H1 (cell line): Measurements from ENCODE around the gene PROP1. TPM values are rescaled to one million over a fixed set of nuclear protein-coding genes. Genes with fewer than 3 reads are reported as not detected.

ENCODE experiments used
- CTCF ChIA-PET: fragments of 300-600 bp; sonication (Branson Sonifier 250); formaldehyde crosslinking; loops from one replicate; lab custom pipeline; 2021; ENCODE audit not compliant: partially characterized antibody; lab: Charles Lee
- POLR2A ChIA-PET: fragments of 300-600 bp; sonication (Branson Sonifier 250); formaldehyde crosslinking; loops from one replicate; lab custom pipeline; 2021; ENCODE audit warnings: inconsistent platforms; ENCODE audit not compliant: partially characterized antibody; lab: Charles Lee
- DNase-seq, 2 experiments: peaks; one replicate each; pipeline versions ENCODE4 v3.0.0 to v3.0.0-alpha.2; 2010 to 2022; ENCODE audit warnings: low spot score in 2 of 2, low read depth in 1 of 2, mixed read lengths in 1 of 2
- FAIRE-seq: peaks from 2 replicates; lab custom pipeline; 2011; peaks lifted over from hg19 to GRCh38; lab: Jason Lieb, UNC
- H2AFZ ChIP-seq: 2 replicates; pipeline ENCODE4 v1.8.1; 2012; ENCODE audit warnings: low read length, inconsistent platforms
- H2AK5ac ChIP-seq: 2 replicates; pipeline ENCODE4 v1.6.1; 2013; ENCODE audit warnings: low read depth, low read length
- H2BK120ac ChIP-seq: replicated peaks from 2 replicates; pipeline ENCODE3; 2013; ENCODE audit warnings: low read depth, low read length, inconsistent platforms
- H2BK12ac ChIP-seq: 2 replicates; pipeline ENCODE4 v1.6.1; 2013; ENCODE audit warnings: low read depth, low read length
- H2BK15ac ChIP-seq: 2 replicates; pipeline ENCODE4 v1.6.1; 2013; ENCODE audit warnings: low read length
- H2BK20ac ChIP-seq: 2 replicates; pipeline ENCODE4 v1.6.1; 2013; ENCODE audit warnings: low read length
- H2BK5ac ChIP-seq: 2 replicates; pipeline ENCODE4 v1.6.1; 2013; ENCODE audit warnings: low read depth, low read length
- H3K14ac ChIP-seq: 2 replicates; pipeline ENCODE4 v1.6.1; 2013; ENCODE audit warnings: inconsistent platforms; ENCODE audit not compliant: insufficient read length
- H3K18ac ChIP-seq: 2 replicates; pipeline ENCODE4 v1.6.1; 2013; ENCODE audit warnings: low read length; ENCODE audit errors: extremely low read depth
- H3K23ac ChIP-seq: 2 replicates; pipeline ENCODE4 v1.6.1; 2013; ENCODE audit warnings: inconsistent platforms; ENCODE audit not compliant: insufficient read length
- H3K23me2 ChIP-seq: 2 replicates; pipeline ENCODE4 v1.6.1; 2013; ENCODE audit warnings: low read depth, low read length
- H3K27ac ChIP-seq: 2 replicates; pipeline ENCODE4 v1.6.1; 2011; ENCODE audit warnings: low read depth, low read length, inconsistent platforms
- H3K27me3 ChIP-seq, 4 experiments: replicated peaks in 1 of 4; 1 replicate in 1 of 4; 2 replicates in 3 of 4; pipeline versions ENCODE4 v1.6.1 to v1.8.1; 2011 to 2013; ENCODE audit warnings: low read length in 3 of 4, mild to moderate bottlenecking in 3 of 4, inconsistent platforms in 2 of 4, mixed read lengths in 2 of 4, moderate library complexity in 1 of 4; ENCODE audit not compliant: control insufficient read depth in 3 of 4, insufficient read depth in 3 of 4; ENCODE audit errors: extremely low read depth in 1 of 4
- H3K36me3 ChIP-seq, 4 experiments: 2 replicates each; pipeline versions ENCODE4 v1.6.1 to v1.8.1; 2011 to 2013; ENCODE audit warnings: mild to moderate bottlenecking in 4 of 4, low read length in 3 of 4, moderate library complexity in 2 of 4, control low read depth in 1 of 4, inconsistent platforms in 1 of 4; ENCODE audit not compliant: insufficient read depth in 4 of 4, control insufficient read depth in 2 of 4
- H3K4ac ChIP-seq: replicated peaks from 2 replicates; pipeline ENCODE3; 2013; ENCODE audit warnings: low read length, low read depth, mixed read lengths, inconsistent platforms; ENCODE audit not compliant: insufficient read length
- H3K4me1 ChIP-seq, 4 experiments: replicated peaks in 1 of 4; 1 replicate in 1 of 4; 2 replicates in 3 of 4; pipeline versions ENCODE4 v1.6.1 to v1.8.1; 2011 to 2013; ENCODE audit warnings: low read length in 3 of 4, inconsistent platforms in 2 of 4, mixed read lengths in 1 of 4; ENCODE audit not compliant: insufficient read depth in 4 of 4, control insufficient read depth in 3 of 4
- H3K4me2 ChIP-seq, 2 experiments: 2 replicates each; pipeline versions ENCODE4 v1.6.1 to v1.8.1; 2011 to 2013; ENCODE audit warnings: low read depth in 2 of 2, low read length in 2 of 2, control low read depth in 1 of 2, inconsistent platforms in 1 of 2, mild to moderate bottlenecking in 1 of 2; ENCODE audit not compliant: insufficient read depth in 1 of 2
- H3K4me3 ChIP-seq, 4 experiments: fragments of 200-600, 300-600 bp in 1 of 4; sonication (generic), shearing (Covaris generic), sonication (Bioruptor Twin) in 1 of 4; 2 replicates each; pipeline versions ENCODE4 v1.5.1 to v1.8.1; 2011 to 2016; ENCODE audit warnings: low read length in 4 of 4, low read depth in 3 of 4, control low read depth in 2 of 4, inconsistent platforms in 2 of 4, mild to moderate bottlenecking in 2 of 4, mixed read lengths in 1 of 4, moderate library complexity in 1 of 4; ENCODE audit not compliant: insufficient read depth in 2 of 4; ENCODE audit errors: extremely low read depth in 1 of 4
- H3K56ac ChIP-seq: replicated peaks from 2 replicates; pipeline ENCODE3; 2013; ENCODE audit warnings: low read depth, mild to moderate bottlenecking, mixed read lengths, low read length, inconsistent platforms; ENCODE audit not compliant: insufficient read length
- H3K79me1 ChIP-seq: 2 replicates; pipeline ENCODE4 v1.6.1; 2013; ENCODE audit warnings: low read depth, low read length, control low read depth
- H3K79me2 ChIP-seq, 2 experiments: 2 replicates each; pipeline versions ENCODE4 v1.6.1 to v1.8.1; 2012 to 2013; ENCODE audit warnings: low read length in 2 of 2, mild to moderate bottlenecking in 2 of 2, inconsistent platforms in 1 of 2; ENCODE audit not compliant: insufficient read depth in 2 of 2, control insufficient read depth in 1 of 2
- H3K9ac ChIP-seq, 4 experiments: replicated peaks in 1 of 4; 1 replicate in 1 of 4; 2 replicates in 3 of 4; pipeline versions ENCODE4 v1.6.1 to v1.8.1; 2011 to 2013; ENCODE audit warnings: low read depth in 3 of 4, low read length in 3 of 4, control low read depth in 2 of 4, mild to moderate bottlenecking in 2 of 4, moderate library complexity in 2 of 4, inconsistent platforms in 1 of 4; ENCODE audit errors: extremely low read depth in 1 of 4
- H3K9me3 ChIP-seq, 2 experiments: 2 replicates each; pipeline versions ENCODE4 v1.6.1 to v1.8.1; 2012 to 2013; ENCODE audit warnings: mild to moderate bottlenecking in 2 of 2, moderate library complexity in 2 of 2, control low read depth in 1 of 2, inconsistent platforms in 1 of 2, low read depth in 1 of 2, low read length in 1 of 2, mixed read lengths in 1 of 2; ENCODE audit not compliant: insufficient read depth in 2 of 2
- H4K20me1 ChIP-seq, 2 experiments: replicated peaks in 1 of 2; 2 replicates each; pipeline versions ENCODE3 to v1.8.1; 2011 to 2013; ENCODE audit warnings: inconsistent platforms in 2 of 2, low read length in 2 of 2, mild to moderate bottlenecking in 1 of 2; ENCODE audit not compliant: insufficient read depth in 2 of 2, control insufficient read depth in 1 of 2
- H4K5ac ChIP-seq: 2 replicates; pipeline ENCODE4 v1.6.1; 2013; ENCODE audit warnings: low read length, low read depth, mixed read lengths, inconsistent platforms; ENCODE audit not compliant: insufficient read length
- H4K8ac ChIP-seq: 2 replicates; pipeline ENCODE4 v1.8.0; 2013; ENCODE audit warnings: mild to moderate bottlenecking, moderate library complexity, low read length, inconsistent platforms; ENCODE audit not compliant: insufficient read depth; ENCODE audit errors: extremely low read depth
- H4K91ac ChIP-seq: replicated peaks from 2 replicates; pipeline ENCODE3; 2013; ENCODE audit warnings: low read length, mixed read lengths, inconsistent platforms; ENCODE audit not compliant: insufficient read length
- CHD1 ChIP-seq: IDR thresholded peaks from 2 replicates; pipeline ENCODE4 v1.6.1; 2012; ENCODE audit warnings: low read depth, low read length, improper control_type of control experiment
- NRF1 ChIP-seq: IDR thresholded peaks from 2 replicates; pipeline ENCODE4 v1.6.1; 2011; ENCODE audit warnings: mild to moderate bottlenecking, low read depth, low read length, improper control_type of control experiment
- POLR2A ChIP-seq, 2 experiments: IDR thresholded peaks; 1 replicate in 1 of 2; 2 replicates in 1 of 2; pipeline ENCODE4 v1.6.1; 2011; ENCODE audit warnings: low read depth in 2 of 2, low read length in 2 of 2, mild to moderate bottlenecking in 2 of 2; ENCODE audit errors: control extremely low read depth in 1 of 2
- SIN3A ChIP-seq, 2 experiments: IDR thresholded peaks in 1 of 2; conservative IDR thresholded peaks in 1 of 2; 2 replicates each; pipeline ENCODE4 v1.6.1; 2011 to 2012; ENCODE audit warnings: low read length in 2 of 2, improper control_type of control experiment in 1 of 2, low read depth in 1 of 2, mild to moderate bottlenecking in 1 of 2
- SIRT6 ChIP-seq: IDR thresholded peaks from one replicate; pipeline ENCODE4 v1.7.1; 2012; ENCODE audit warnings: low read length, inconsistent platforms
- SP4 ChIP-seq: IDR thresholded peaks from 2 replicates; pipeline ENCODE4 v1.6.1; 2012; ENCODE audit warnings: low read length, inconsistent platforms
- SUZ12 ChIP-seq: fragments of 200-600 bp; sonication (generic); IDR thresholded peaks from 2 replicates; pipeline ENCODE4 v1.6.1; 2012; ENCODE audit warnings: mild to moderate bottlenecking, inconsistent platforms, low read length, moderate library complexity, mixed read lengths
- TAF1 ChIP-seq: IDR thresholded peaks from 2 replicates; pipeline ENCODE4 v1.6.1; 2011; ENCODE audit warnings: mild to moderate bottlenecking, low read depth, low read length
- WGBS, 2 experiments: shearing (Covaris generic) in 1 of 2; methylation state at CpG; one replicate each; pipeline versions ENCODE4 v1.1.6 to v1.1.7; 2013 to 2015; ENCODE audit warnings: low lambda C conversion rate in 2 of 2, mixed read lengths in 2 of 2, inconsistent platforms in 1 of 2, low coverage in 1 of 2, missing lambda C conversion rate in 1 of 2; ENCODE audit not compliant: insufficient replicate concordance in 2 of 2, insufficient coverage in 1 of 2, insufficient read length in 1 of 2; ENCODE audit errors: extremely low coverage in 1 of 2, missing lambda C conversion rate in 1 of 2; 5-methylcytosine and 5-hydroxymethylcytosine counted together
- polyA plus RNA-seq, 7 experiments: library from polyadenylated mRNA; depleted of rRNA in 3 of 7; stranded (reverse) in 5 of 7; unstranded in 2 of 7; fragments of >200 nt in 5 of 7; fragments of 200-250 nt in 2 of 7; gene quantifications; 1 replicate in 5 of 7; 2 replicates in 1 of 7; 4 replicates in 1 of 7; pipeline versions ENCODE4 v1.2.1 to v1.2.3, GENCODE V29; 2011 to 2013; ENCODE audit warnings: missing spikeins in 2 of 7, mixed read lengths in 2 of 7
- total RNA-seq: library from RNA; stranded (reverse); fragmentation: NEBNext Ultra II Directional; extraction: Animal tissue kit (Norgen Biotek cat#: 25700); gene quantifications from 2 replicates; pipeline ENCODE4 v1.2.1, GENCODE V29; 2021
- TF ChIP-seq, protein P1 (sequence below): IDR thresholded peaks from 2 replicates; pipeline ENCODE4 v1.6.1; 2011; ENCODE audit warnings: low read length, improper control_type of control experiment
- TF ChIP-seq, protein P2 (sequence below): IDR thresholded peaks from 2 replicates; pipeline ENCODE4 v1.6.1; 2012; ENCODE audit warnings: low read length, inconsistent platforms

Gene PROP1
- total and polyA plus RNA-seq, 2 of the 8 experiments (the other 6 are each of a cell fraction or from before 2014, with no cell fraction given) = not detected

DNA sequence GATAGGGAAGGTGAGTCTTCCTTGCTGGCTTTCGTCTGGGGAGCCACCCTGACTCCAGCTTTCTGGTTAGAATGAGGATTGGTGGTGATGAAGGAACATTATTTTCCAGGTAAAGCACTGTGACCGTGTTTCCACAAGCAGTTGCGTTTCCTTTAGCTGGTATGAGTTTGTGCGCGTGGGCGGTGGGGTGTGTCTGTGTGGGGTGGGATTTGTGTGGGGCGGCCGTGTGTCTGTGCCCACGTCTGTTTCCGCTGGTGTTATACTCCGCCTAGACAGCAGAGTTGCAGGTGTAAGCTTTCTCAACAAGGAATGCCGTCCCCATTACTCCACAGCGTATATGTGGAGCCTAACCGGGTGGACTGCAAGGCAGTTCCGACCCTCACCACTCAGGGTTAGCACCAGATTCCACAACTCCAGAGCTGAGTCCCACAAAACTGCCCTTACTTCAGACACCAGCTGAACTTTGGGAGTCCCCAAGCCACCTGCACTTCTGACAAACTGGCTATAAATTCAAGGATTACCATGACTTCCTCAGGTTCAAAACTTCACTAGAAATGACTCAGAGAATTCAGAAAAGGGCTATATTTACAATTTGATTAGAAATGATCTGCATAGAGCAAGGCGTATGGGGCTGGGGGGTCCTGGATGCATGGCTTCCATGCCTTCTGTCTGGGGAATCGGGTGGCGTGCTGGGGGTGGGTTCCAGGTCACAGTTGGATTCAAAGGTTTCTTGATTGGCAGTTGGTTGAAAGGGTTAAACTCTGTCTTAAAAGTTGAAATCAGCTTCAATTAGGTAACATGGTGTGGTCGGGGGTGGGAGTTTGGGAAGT is 29.8 kb downstream of the PROP1 start:
- Histone ChIP-seq H3K36me3 (peaks cover 0 to 3% (median under 1%) of the 10 kb centered on the region in 4 experiments; a peak in 2 of 8 replicates), H2AFZ (no peak overlapping the region), H2BK5ac (no peak overlapping the region), H3K79me2 (no peaks in the 10 kb centered on the region), H3K9me3 (peaks cover 3 to 17% of the 10 kb centered on the region in 2 experiments; a peak in 2 of 4 replicates), H3K27me3 (no peaks in the 10 kb centered on the region), H3K4me1 (peaks cover 0 to 2% (median 0%) of the 10 kb centered on the region in 4 experiments; a peak in 1 of 7 replicates), H3K4ac (no peak overlapping the region), H2BK12ac (no peak overlapping the region), H3K4me3 (no peak overlapping the region), H4K20me1 (no peaks in the 10 kb centered on the region), H3K23me2 (no peaks in the 10 kb centered on the region), H3K18ac (no peak overlapping the region), H4K91ac (no peak overlapping the region), H3K9ac (no peak overlapping the region), H2AK5ac (no peak overlapping the region), H2BK15ac (no peak overlapping the region), H4K5ac (no peak overlapping the region), H3K4me2 (no peak overlapping the region), H3K14ac (no peak overlapping the region), H4K8ac (no peak overlapping the region), H3K79me1 (no peaks in the 10 kb centered on the region), H3K56ac (no peak overlapping the region), H3K27ac (no peak overlapping the region), H2BK120ac (no peak overlapping the region), H3K23ac (no peak overlapping the region), H2BK20ac (no peak overlapping the region)
- DNase-seq = no peak
- POLR2A ChIA-PET = interaction anchor here (0.9 kb wide), 1 partner anchor 21 kb away, joined by 4 read pairs; no protein-coding TSS in a partner anchor
- CTCF ChIA-PET = interaction anchor here (1.2 to 2.4 kb wide), 2 partner anchors 16 to 103 kb away, joined by 3 to 6 read pairs; no protein-coding TSS in a partner anchor
- FAIRE-seq = no peak
- 90% methylated on average over 19 of the region's 19 CpGs; no CpG with 5 or more reads in 1 of the 2 experiments for WGBS, 2 experiments
- TF ChIP-seq SIRT6 = no peak
- TF ChIP-seq SIN3A (conservative IDR thresholded peaks at IDR 0.05 in 1 of 2, IDR thresholded peaks at IDR 0.05 in 1 of 2; ENCODE audit: low read depth in 1 of 2, low read length in 2 of 2) = no peak
- TF ChIP-seq NRF1 = no peak
- no peak for TF ChIP-seq TAF1
- TF ChIP-seq SUZ12 = no peak
- TF ChIP-seq POLR2A (IDR thresholded peaks at IDR 0.05; ENCODE audit: control extremely low read depth in 1 of 2, low read depth in 2 of 2, low read length in 2 of 2) = no peak
- TF ChIP-seq, protein P1, sequence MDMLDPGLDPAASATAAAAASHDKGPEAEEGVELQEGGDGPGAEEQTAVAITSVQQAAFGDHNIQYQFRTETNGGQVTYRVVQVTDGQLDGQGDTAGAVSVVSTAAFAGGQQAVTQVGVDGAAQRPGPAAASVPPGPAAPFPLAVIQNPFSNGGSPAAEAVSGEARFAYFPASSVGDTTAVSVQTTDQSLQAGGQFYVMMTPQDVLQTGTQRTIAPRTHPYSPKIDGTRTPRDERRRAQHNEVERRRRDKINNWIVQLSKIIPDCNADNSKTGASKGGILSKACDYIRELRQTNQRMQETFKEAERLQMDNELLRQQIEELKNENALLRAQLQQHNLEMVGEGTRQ = no peak
- TF ChIP-seq, protein P2, sequence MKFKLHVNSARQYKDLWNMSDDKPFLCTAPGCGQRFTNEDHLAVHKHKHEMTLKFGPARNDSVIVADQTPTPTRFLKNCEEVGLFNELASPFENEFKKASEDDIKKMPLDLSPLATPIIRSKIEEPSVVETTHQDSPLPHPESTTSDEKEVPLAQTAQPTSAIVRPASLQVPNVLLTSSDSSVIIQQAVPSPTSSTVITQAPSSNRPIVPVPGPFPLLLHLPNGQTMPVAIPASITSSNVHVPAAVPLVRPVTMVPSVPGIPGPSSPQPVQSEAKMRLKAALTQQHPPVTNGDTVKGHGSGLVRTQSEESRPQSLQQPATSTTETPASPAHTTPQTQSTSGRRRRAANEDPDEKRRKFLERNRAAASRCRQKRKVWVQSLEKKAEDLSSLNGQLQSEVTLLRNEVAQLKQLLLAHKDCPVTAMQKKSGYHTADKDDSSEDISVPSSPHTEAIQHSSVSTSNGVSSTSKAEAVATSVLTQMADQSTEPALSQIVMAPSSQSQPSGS = no peak
- no peak for TF ChIP-seq SP4
- no peak for TF ChIP-seq CHD1
